ENCODE results near the gene DUOXA1. TPM values are rescaled to one million over a fixed set of nuclear protein-coding genes. Genes with fewer than 3 reads are reported as not detected.

Gene DUOXA1
- polyA plus RNA-seq, 1 donor (not counting 4 experiments of a cell fraction or from before 2014, with no cell fraction given) = 15.1 TPM

- Histone ChIP-seq H3K36me3 (ENCODE audit: control insufficient read depth in 2 of 2, extremely low read depth in 1 of 2, insufficient read depth in 2 of 2, low read length in 2 of 2) (no peaks in the 10 kb centered on the region), H3K27me3 (ENCODE audit: control insufficient read depth, extremely low read depth, insufficient read depth, low read length) (no peaks in the 10 kb centered on the region), H3K4me3 (ENCODE audit: control insufficient read depth in 2 of 3, extremely low read depth in 1 of 3, insufficient read depth in 2 of 3, low read depth in 1 of 3, low read length in 3 of 3) (no peak overlapping the region), H3K9me3 (ENCODE audit: control insufficient read depth, low read depth, low read length) (no peaks in the 10 kb centered on the region), H2AFZ (ENCODE audit: control insufficient read depth, low read length) (no peak overlapping the region), H3K79me2 (ENCODE audit: control insufficient read depth, insufficient read depth, low read length) (no peaks in the 10 kb centered on the region), H3K9ac (ENCODE audit: control insufficient read depth, extremely low read depth, insufficient read depth, low read length) (no peak overlapping the region), H4K20me1 (ENCODE audit: control insufficient read depth, extremely low read depth, insufficient read depth, low read length) (no peaks in the 10 kb centered on the region), H3K9me1 (ENCODE audit: control insufficient read depth, extremely low read depth, insufficient read depth, low read length) (no peaks in the 10 kb centered on the region), H3K4me2 (ENCODE audit: control insufficient read depth, extremely low read depth, insufficient read depth, low read depth, low read length) (no peak overlapping the region), H3K4me1 (ENCODE audit: control insufficient read depth, extremely low read depth, insufficient read depth, low read length) (no peaks in the 10 kb centered on the region), H3K27ac (ENCODE audit: control insufficient read depth, insufficient read depth, low read length) (no peak overlapping the region)
- TF ChIP-seq CTCF (optimal IDR thresholded peaks at IDR 0.05 in 1 of 3, IDR thresholded peaks at IDR 0.05 in 1 of 3, conservative IDR thresholded peaks at IDR 0.05 in 1 of 3; ENCODE audit: extremely low read depth in 1 of 3, insufficient read depth in 2 of 3, low read length in 3 of 3) = no peak
- TF ChIP-seq EZH2 (IDR thresholded peaks at IDR 0.05; ENCODE audit: low read length) = no peak
- dilution Hi-C loops (cut with MboI; ENCODE audit: extremely low pct_ligation_motif_present, low sequenced_read_pairs) = no loop called here
- no peak for DNase-seq (ENCODE audit: low read depth, low spot score)
- no peak for FAIRE-seq
These were observed 44.9 kb upstream of the DUOXA1 start for GRCh38 chr15:45174577-45174976.

GRCh38 chr15:45174069-45174468, 44.4 kb upstream of the DUOXA1 start:
- Histone ChIP-seq H3K9me1 (ENCODE audit: control insufficient read depth, extremely low read depth, insufficient read depth, low read length) (no peaks in the 10 kb centered on the region), H3K4me1 (ENCODE audit: control insufficient read depth, extremely low read depth, insufficient read depth, low read length) (no peaks in the 10 kb centered on the region), H3K79me2 (ENCODE audit: control insufficient read depth, insufficient read depth, low read length) (no peaks in the 10 kb centered on the region), H3K27me3 (ENCODE audit: control insufficient read depth, extremely low read depth, insufficient read depth, low read length) (no peaks in the 10 kb centered on the region), H4K20me1 (ENCODE audit: control insufficient read depth, extremely low read depth, insufficient read depth, low read length) (no peaks in the 10 kb centered on the region), H3K4me2 (ENCODE audit: control insufficient read depth, extremely low read depth, insufficient read depth, low read depth, low read length) (no peak overlapping the region), H2AFZ (ENCODE audit: control insufficient read depth, low read length) (no peak overlapping the region), H3K36me3 (ENCODE audit: control insufficient read depth in 2 of 2, extremely low read depth in 1 of 2, insufficient read depth in 2 of 2, low read length in 2 of 2) (no peaks in the 10 kb centered on the region), H3K4me3 (ENCODE audit: control insufficient read depth in 2 of 3, extremely low read depth in 1 of 3, insufficient read depth in 2 of 3, low read depth in 1 of 3, low read length in 3 of 3) (no peak overlapping the region), H3K9ac (ENCODE audit: control insufficient read depth, extremely low read depth, insufficient read depth, low read length) (no peak overlapping the region), H3K9me3 (ENCODE audit: control insufficient read depth, low read depth, low read length) (no peaks in the 10 kb centered on the region), H3K27ac (ENCODE audit: control insufficient read depth, insufficient read depth, low read length) (no peak overlapping the region)
- dilution Hi-C loops (cut with MboI; ENCODE audit: extremely low pct_ligation_motif_present, low sequenced_read_pairs) = no loop called here
- DNase-seq (ENCODE audit: low read depth, low spot score) (no peak), FAIRE-seq (no peak)
- TF ChIP-seq CTCF (optimal IDR thresholded peaks at IDR 0.05 in 1 of 3, IDR thresholded peaks at IDR 0.05 in 1 of 3, conservative IDR thresholded peaks at IDR 0.05 in 1 of 3; ENCODE audit: extremely low read depth in 1 of 3, insufficient read depth in 2 of 3, low read length in 3 of 3) (no peak), EZH2 (IDR thresholded peaks at IDR 0.05; ENCODE audit: low read length) (no peak)

Data from keratinocyte (primary cell).